Anterior cingulate cortex (tissue), 58 donors: Measurements from ENCODE around the gene DLG2.
"Not testable (repeated sequence)": the region's sequence is repeated elsewhere in the genome, so short reads cannot be mapped to it uniquely, and the experiment has no call there.

Source experiments
- DNase-seq, 58 donors: peaks; one replicate each; lab custom pipeline; 2025; lab: John Stamatoyannopoulos, UW

DLG2 gene

GRCh38 chr11:85647078-85647477, 19.9 kb upstream of the DLG2 start:
- DNase-seq = no peak

- no peak for DNase-seq
Observed at GRCh38 chr11:85643191-85643614, 16.1 kb upstream of the DLG2 start.

- no peak for DNase-seq
Observed at GRCh38 chr11:85634747-85635146, 7.6 kb upstream of the DLG2 start.

- no peak for DNase-seq
Observed at GRCh38 chr11:85628771-85629341, 1.7 kb upstream of the DLG2 start.

- peak; percentile 70 to 99 (median 98) for DNase-seq
Observed at GRCh38 chr11:85627998-85628770, 1.0 kb upstream of the DLG2 start, which contains the start of gene TMEM126B. TMEM126B (plus strand) TSS chr11:85628593; CDS start chr11:85628608, 15 bp downstream.

GRCh38 chr11:85626496-85626895, 648 bp downstream of the DLG2 start:
- peak in 1 of 58 donors; percentile 1 for DNase-seq

- no peak for DNase-seq
Observed at GRCh38 chr11:85620256-85620655, 6.9 kb downstream of the DLG2 start.

GRCh38 chr11:85619499-85619898, 7.6 kb downstream of the DLG2 start:
- no peak for DNase-seq

GRCh38 chr11:85611643-85612042, 15.5 kb downstream of the DLG2 start:
- not testable (repeated sequence) for DNase-seq

- DNase-seq = not testable (repeated sequence)
Observed at GRCh38 chr11:85609286-85609685, 17.9 kb downstream of the DLG2 start.

- not testable (repeated sequence) for DNase-seq
Observed at GRCh38 chr11:85608621-85609020, 18.5 kb downstream of the DLG2 start.

- not testable (repeated sequence) for DNase-seq
Observed at GRCh38 chr11:85606237-85606636, 20.9 kb downstream of the DLG2 start.

GRCh38 chr11:85603220-85603619, 23.9 kb downstream of the DLG2 start:
- no peak for DNase-seq

GRCh38 chr11:85602526-85603213, 24.5 kb downstream of the DLG2 start:
- DNase-seq = no peak

- DNase-seq = no peak
Observed at GRCh38 chr11:85599083-85599482, 28.1 kb downstream of the DLG2 start.

- DNase-seq = no peak
Observed at GRCh38 chr11:85596886-85597285, 30.3 kb downstream of the DLG2 start.

GRCh38 chr11:85595285-85595884, 31.8 kb downstream of the DLG2 start:
- DNase-seq = peak in 1 of 58 donors; percentile 20

GRCh38 chr11:85590848-85591483, 36.2 kb downstream of the DLG2 start:
- DNase-seq = peak in 2 of 58 donors; percentile 2 to 4

- DNase-seq = no peak
Observed at GRCh38 chr11:85589373-85589772, 37.8 kb downstream of the DLG2 start.

- DNase-seq = no peak
Observed at GRCh38 chr11:85582111-85582510, 45.0 kb downstream of the DLG2 start.
